ENCODE results near the gene PVALB.

GRCh38 chr22:36856121-36856791 lies 39.4 kb upstream of the PVALB start:
- TF ChIP-seq CTCF (IDR thresholded peaks at IDR 0.05), result peak; percentile 100
- TF ChIP-seq ZFX (IDR thresholded peaks at IDR 0.05; ENCODE audit: borderline replicate concordance), result no peak

All from 22Rv1 (cell line).